NCI-H1417 (cell line): ENCODE data around the gene CCDC141.

Experiments
- DNase-seq, 3 experiments: peaks; one replicate each; lab custom pipeline; 2025; lab: John Stamatoyannopoulos, UW

CCDC141 gene

DNA sequence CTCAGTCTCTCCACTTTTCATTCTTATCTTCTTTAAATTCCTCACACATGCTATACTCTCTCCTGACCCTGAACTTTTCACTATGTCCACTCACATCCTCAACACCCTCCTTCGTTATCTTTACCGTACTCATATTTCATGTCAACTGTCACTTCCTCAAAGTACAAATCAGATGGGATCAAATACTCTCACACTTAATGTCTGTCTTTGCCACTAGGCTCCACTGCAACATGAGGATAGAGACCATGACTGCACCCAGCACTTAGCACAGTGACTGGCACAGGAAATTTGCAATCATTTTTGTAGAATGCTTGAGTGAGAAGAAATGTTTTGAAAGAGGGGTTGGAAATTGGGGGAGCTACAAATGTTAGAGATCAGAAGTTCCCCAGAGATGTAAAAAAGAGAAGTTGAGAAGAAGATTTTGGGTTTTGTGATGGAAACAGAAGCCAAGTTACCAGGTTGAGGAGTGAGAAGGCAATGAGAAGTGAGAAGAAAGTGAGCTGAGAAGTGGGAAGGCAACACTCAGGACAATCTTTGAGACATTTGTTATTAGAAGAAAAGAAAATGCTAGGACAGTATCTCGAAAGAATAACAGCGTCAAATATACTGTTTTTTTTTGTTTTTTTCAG is 87.0 kb downstream of the CCDC141 start:
- no peak for DNase-seq

DNA sequence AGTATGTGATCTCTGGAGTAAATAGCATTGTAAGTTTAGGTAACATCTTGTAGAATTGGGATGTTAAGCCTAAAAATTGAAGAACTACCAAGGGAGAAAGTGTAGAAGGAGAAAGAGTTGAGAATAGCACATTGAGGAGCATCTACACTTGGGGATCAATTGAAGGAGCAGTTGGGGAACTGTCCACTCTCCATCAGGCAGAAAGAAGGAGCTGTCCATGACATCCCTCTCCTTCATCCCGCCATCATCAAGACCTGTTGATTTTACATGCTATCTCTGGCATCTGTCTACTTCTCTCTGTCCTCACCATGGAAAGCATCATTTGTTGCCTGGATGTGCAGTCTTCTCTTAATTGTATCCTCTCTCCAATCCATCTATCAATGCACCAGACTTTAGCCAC is 87.8 kb downstream of the CCDC141 start:
- DNase-seq, result no peak

DNA sequence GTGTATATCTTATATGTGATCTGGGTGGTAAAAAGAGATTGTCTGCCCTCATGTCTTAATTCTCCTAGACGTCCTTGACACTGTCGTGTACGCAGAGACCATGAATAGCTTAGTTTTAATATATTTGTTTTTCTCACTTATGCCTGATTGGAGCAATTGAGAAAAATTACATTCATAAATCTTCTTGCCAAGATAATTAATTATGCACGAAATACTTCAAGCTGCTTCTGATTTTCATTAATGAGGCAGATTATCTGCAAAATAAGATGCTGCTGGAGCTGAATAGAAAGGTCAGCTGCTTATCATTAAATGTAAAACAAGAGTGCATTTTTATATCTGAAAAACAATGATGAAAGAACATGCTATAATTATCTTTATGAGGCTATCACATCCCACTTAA is 95.9 kb downstream of the CCDC141 start:
- peak in 2 of 3 experiments; percentile 41 to 80 for DNase-seq

DNA sequence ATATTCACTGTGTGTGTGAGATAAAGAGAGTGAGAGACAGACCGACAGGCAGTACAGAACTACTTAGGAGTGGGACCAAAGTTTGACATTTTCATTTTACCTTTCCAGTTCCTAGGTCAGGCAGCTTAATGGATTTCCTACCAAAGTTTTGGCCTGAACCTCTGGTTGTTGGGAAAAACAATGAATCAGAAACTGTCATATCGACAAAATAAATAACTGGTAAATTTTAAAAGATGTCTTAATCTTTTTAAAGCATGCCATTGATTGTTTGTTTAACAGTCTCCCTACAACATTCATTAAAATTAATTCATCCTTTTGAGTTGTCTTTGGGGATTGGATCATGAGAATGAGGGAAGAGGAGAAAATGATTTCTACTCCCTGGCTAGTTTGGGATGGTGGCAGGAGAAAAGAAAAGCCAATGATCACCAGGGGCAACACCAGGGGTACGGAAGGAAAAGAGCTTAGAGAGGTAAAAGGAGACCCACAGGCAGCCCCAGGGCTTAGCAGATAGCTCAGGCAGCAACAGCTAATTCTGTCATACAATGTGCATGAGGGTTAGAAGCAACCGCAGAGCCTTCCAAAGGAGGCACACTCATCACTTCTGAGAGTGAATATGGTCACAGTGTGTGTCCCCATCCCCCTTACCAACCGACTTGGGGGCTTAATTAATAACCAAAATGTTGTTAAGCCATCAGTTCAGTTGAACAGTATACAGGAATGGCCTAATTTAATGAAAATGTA is 98.5 kb downstream of the CCDC141 start:
- DNase-seq, result no peak

- no peak for DNase-seq
Observed at GRCh38 chr2:178949584-178949983, 100.4 kb downstream of the CCDC141 start.

- DNase-seq, result no peak
Observed at GRCh38 chr2:178949151-178949550, 100.8 kb downstream of the CCDC141 start.

GRCh38 chr2:178947006-178947405 is 102.9 kb downstream of the CCDC141 start:
- DNase-seq, result no peak

DNA sequence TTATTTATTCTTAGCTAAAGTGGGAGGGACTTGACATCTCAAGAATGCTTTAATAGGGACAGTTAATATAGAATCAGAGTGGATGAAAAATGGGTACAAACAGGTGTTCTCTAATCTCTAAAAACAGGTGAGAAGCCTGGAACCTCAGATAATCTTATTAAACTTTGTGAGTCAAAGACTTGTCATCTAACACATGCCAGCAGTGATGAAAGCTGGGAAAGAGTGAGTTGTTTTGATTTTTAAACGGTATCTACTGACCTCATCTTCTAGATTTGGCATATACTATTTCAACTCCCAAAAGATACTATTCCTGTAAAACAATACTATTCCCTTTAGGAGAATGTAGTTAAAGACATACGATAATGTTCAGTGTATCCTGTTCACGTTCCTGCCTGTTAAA is 103.4 kb downstream of the CCDC141 start:
- no peak for DNase-seq

DNA sequence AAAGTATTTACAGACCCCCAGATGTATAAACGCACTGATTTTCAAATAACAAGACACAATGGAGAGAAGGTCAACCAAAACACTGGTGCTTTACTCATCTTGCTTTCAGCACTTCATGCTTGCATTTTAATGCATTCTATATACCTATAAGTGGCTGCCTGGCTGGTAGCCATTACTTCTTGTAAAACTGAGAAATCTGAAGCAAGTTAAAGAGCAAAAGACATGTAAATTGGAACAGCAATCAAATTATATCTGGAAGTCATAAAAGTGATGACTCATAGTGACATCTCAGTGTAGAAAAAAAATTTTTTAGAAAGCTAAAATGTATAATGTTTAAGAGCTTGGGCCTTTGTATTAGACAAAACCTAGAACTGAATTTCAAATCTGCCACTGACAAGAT is 106.2 kb downstream of the CCDC141 start:
- no peak for DNase-seq

GRCh38 chr2:178934571-178934970 is 115.4 kb downstream of the CCDC141 start:
- peak in 1 of 3 experiments; percentile 10 for DNase-seq

- DNase-seq, result no peak
Observed at GRCh38 chr2:178933493-178933892, 116.4 kb downstream of the CCDC141 start.

DNA sequence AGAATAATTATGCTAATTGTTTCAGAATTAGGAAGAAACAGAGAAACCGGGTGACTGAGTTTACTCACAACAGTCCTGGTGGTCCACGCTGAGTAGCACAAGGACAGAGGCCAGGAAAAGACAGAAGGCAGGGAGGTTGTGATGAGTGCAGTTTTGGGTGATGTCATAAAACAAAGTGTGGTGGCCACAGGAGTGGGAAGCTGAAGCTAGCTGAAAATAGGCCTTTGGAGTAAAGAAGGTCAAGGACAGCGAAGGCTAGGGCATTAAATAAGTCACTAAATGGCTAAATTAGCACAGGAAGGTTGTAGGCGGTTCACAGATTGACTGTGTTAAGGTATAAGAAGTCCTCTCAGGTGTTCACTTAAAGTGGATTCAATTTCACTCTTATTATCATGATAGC is 121.9 kb downstream of the CCDC141 start:
- DNase-seq, result no peak

GRCh38 chr2:178927173-178927572 is 122.8 kb downstream of the CCDC141 start:
- DNase-seq, result no peak

- no peak for DNase-seq
Observed at GRCh38 chr2:178924817-178925216, 125.1 kb downstream of the CCDC141 start.

DNA sequence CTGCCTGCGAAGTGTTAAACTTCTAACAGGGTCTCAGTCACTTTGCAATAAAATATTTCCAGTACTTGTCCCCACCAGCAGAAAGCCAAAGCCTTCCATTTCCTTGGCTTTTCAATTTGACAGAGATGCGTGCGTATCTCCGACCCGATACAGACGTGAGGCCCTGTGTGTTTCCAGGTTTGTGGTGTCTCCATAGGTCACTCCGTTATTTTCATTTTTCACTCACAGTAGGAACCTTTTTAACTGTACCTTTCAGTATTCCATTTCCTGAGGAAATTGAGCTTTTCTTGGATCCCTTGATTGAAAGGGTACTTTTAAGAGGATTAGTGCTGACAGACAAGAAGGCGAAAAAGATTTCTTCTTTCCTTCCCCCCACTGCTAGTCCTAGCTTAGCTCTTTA is 126.4 kb downstream of the CCDC141 start:
- DNase-seq, result no peak

DNA sequence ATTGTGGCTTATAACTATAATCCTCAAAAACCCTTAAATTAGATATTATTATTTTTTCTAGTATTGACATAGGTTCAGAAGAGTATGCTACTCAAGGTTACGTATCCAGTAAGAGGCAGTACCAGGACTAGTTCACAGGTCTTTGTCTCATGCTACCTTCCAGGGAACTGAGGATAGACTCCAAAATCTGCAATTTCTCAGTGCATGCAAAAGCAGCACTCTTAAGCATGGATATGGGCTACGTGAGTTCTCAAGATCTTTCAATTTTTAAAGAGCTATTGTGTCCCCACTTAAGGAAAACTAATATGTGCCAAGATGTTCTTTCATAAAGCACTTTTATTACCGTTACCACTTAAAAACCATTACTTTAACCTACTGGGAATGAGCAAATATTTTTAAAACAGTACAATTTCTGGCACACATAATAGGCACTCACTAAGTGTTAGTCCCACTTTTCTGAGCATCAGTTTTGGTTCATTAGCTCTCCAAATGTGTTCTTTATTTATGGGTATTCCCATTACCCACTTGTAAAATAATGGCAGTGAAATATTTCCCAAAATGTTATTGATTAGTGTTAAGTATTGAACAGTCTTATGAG is 128.9 kb downstream of the CCDC141 start:
- no peak for DNase-seq

DNA sequence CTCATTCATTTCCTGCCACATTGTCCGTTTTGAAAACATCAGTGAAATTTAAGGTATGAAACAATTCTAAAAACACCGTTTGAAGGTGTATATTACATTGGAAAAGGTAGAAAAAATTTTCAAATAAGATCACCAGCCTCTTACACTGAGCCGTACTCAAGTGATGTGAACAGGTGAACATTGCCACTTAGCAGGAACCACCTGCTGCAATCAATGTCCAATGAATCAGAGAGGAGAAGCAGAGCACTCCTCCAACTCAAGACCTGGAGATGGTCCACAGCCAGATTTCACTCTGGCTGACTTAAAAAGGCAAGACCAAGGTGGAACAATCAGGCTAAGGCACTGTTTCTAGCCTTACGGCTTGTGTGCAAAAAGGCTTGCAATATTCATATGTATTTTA is 132.4 kb downstream of the CCDC141 start:
- DNase-seq, result peak in 2 of 3 experiments; percentile 20 to 26

DNA sequence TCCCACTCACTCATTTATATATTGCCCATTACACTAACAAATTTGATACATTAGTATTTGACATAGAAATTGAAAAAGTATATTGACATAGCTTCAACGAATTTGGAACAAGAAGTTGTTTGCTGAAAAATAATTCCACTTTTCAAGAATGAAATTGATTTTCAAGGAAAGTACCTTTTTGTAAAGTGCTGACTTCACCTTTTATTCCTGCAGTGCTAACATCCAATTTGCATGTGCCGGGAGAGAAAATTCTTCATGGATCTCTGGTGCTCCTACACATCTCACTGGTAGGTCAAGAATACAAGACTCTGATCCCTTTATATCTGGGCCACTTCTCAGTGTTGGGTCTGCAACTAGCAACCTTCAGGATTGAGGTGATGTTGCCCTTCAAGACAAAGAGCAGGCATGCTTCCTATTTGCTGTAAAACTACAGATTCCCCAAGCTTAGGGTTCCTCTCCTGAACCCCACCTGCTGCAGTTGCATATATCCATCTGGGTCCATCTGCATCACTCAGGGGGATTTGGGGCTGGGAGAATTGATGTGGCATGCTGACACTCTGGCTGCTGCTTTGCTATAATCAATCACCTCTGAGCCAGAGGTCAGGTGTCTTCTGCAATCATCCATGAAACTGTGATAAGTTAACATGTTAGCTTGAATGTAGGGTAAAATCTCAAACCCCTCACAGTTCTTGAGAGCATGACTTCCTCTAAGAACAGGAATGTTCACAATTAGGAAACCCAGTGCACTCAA is 134.3 kb downstream of the CCDC141 start:
- DNase-seq, result peak in 1 of 3 experiments; percentile 8

DNA sequence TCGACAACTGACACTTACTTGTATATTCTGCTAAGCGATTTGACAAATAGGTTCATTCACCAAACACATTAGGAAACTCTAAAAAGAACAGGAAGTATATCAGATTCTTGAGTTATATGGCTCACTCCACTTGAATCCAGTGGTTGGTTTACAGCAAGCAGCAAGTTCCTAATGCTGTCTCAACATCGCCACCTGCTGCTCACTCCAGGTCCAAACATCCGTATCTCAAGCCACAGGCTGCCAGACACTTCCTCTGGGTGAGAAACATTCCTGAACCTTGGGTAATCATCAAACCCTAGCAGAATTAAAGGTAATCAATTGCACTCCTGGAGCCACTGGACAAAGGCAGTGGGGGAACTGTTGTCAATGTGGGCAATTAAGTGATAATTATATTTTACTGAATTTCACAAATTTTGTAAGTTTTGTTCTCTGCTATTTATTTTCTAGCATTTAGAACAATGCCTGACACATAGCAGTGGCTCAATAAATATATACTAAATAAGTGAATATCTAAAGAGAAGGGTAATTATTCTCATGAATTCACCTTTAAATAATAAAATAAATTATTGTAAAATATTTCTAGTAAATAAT is 135.6 kb downstream of the CCDC141 start:
- peak; percentile 42 to 85 (median 72) for DNase-seq

- no peak for DNase-seq
Observed at GRCh38 chr2:178913049-178913441, 136.9 kb downstream of the CCDC141 start.

DNA sequence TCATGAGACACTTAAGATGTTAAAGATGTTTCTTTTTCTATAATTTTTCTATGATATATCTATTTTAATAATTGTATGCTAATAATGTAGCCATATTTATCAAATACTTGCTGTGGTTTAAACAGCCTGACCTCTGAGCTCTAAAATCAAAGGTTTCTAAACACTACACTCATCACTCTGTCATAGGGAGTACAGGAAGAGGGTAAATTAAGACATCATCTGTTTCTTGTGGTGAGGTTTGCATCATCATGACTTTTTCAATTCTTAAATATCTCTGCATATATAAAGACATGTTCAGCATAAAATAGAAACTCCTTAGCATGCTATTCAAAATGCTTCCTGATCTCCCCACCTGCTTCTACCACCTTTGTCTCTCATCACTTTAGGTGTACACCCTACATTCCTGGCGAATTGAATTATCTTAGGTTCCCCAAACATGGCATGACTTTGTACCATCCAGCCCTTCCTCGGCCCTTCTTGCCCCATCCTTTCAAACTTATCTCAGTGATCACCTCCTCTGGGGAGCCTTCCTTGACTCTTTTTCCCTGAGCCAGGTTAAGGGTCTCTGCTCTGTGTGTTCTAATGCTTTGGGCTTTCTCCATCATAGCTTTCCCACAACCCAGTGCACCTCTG is 137.4 kb downstream of the CCDC141 start:
- no peak for DNase-seq

- no peak for DNase-seq
Observed at GRCh38 chr2:178911039-178911438, 138.9 kb downstream of the CCDC141 start.
